ENCODE results near the gene ZBTB24. TPM values are rescaled to one million over a fixed set of nuclear protein-coding genes. Genes with fewer than 3 reads are reported as not detected.

ZBTB24 gene
- total RNA-seq (2022; extraction: Qiagen RNA extraction; ENCODE audit: low read depth): 3.1 to 5.2 TPM (median 4.5 TPM) in 5 replicates

DNA sequence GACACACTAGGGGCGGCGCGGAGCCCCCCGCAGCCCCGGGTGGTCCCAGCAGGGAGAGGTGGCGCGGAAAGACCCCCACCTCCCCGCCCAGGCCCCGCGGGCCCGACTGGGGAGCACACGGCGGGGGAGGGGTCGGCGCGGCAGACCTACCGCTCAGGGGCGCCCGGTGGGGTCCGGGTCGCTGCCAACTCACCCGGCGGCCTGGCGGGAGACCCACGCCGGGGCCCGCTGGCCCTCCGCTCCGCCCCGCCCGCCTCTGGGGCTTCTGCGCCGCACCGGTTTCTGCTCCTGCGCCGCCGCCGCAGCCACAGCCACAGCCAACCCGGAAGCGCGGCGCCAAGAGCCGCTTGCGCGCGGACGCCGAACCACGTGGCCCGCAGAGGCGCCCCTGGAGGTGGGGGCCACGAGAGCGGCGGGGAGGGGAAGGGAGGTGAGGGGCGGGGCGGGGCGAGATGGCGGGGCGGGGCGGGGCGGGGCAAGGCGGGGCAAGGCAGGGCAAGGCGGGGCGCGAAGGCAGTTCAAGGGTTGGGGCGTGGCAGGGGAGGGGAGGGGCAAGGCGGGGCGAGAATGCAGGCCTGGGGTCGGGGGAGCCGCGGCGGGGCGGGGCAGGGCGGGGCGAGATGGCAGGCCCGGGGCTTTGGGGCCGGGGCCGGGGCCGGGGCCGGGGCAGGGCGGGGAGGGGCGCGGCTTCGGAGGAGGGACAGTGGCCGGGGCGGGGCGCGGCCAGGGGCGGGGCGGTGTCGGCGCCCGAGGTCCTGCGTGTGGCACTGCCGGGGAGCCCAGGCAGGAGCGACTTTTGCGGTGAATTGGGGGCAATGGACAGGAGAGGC is at the start of gene ZBTB24:
TSS of gene ZBTB24 (minus strand) at position 315 of the 830 bp plus-strand sequence. CDS start 1,193 bp downstream, outside the sequence.

DNA sequence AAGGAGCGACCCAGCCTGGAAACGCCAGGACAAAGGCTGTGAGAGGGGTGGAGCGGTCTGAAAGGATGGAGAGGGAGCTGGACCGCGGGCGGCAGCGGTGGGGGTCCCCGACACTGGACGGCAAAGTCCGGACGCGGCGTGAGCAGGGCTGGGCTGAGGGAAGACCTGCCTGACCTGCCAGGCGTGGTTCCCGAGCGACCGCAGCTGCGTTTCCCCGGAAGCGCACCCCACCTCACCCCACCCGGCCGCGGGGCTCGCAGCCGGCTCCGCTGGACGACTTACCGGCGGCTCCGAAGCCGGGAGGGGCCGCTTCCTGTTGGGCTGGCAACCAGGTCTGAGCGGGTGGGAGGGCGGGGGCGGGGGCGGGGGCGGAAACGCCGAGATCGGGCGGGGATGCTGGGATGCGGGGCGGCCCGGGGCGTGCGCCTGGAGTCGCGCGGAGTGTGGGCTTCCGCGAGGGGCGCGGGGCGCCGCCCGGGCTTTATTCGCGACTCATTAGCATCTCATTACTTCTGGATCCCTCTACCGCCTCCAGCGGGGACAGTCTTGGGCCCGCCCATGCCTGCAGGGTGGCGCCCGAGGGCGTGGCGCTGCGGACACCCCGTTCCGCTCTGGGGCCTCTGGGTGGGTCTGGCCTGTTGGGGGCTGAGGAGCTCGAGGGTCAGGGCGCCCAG is 27.4 kb downstream of the ZBTB24 start, which contains the start of gene MICAL1:
TSS of gene MICAL1 (minus strand) at position 336 of the 674 bp plus-strand sequence. CDS start 1,576 bp downstream, outside the sequence.

DNA sequence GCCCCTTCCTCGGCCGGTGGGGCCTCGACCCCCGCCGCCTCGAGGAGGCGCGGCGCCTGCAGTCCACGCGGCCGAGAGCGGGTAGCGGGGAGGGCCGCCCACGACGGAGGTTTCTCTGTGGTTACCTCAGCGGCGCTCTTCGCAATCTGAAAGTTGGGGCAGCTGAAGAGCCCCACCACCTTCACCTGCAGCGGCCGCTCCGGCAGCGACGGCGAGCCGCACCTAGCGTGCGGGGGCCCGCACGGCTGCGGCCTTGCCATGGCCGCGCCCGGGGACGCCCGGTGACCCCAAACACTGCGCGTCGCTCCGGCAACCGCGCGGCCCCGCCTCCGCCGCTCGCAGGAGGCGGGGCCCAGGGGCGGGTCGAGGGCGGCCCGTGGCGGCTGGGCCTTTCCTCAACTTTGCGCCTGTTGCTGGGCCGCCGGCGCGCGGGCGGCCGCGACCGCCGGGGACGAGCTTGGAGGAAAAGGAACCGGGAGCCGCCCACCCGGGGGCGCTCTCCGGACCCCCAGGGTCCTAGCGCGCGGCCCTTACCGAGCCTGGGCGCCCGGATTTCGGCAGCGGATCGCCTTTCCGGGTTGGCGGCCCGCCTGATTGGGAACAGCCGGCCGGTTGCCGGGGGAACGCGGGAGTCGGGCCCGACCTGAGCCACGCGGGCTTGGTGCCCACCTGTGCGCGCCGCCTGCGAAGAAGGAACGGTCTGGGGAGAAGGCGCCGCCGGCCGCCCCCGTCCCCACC is 42.5 kb downstream of the ZBTB24 start, which contains the start of the genes PPIL6 and SMPD2:
TSS of gene PPIL6 (minus strand) at position 298 of the 738 bp plus-strand sequence. CDS start at position 260, 38 bp downstream.
TSS of gene SMPD2 (plus strand) at position 394 of the 738 bp plus-strand sequence. CDS start 398 bp downstream, outside the sequence.

Other genes with a start within 250 kb of the ZBTB24 start
- gene CD164, start 100.8 kb downstream of the ZBTB24 start, total RNA-seq (2022; extraction: Qiagen RNA extraction; ENCODE audit: low read depth): 87.4 to 116 TPM (median 108 TPM) in 5 replicates
- gene PPIL6, start 42.6 kb downstream of the ZBTB24 start, total RNA-seq (2022; extraction: Qiagen RNA extraction; ENCODE audit: low read depth): 1.5 to 3.1 TPM (median 2.6 TPM) in 5 replicates
- gene SMPD2, start 42.5 kb downstream of the ZBTB24 start, total RNA-seq (2022; extraction: Qiagen RNA extraction; ENCODE audit: low read depth): 13.7 to 15.2 TPM (median 14.3 TPM) in 5 replicates
- 8.5 to 14.4 TPM (median 11.2 TPM) in 5 replicates for gene MICAL1, start 27.4 kb downstream of the ZBTB24 start, total RNA-seq (2022; extraction: Qiagen RNA extraction; ENCODE audit: low read depth)
- gene AK9, start 208.0 kb upstream of the ZBTB24 start, total RNA-seq (2022; extraction: Qiagen RNA extraction; ENCODE audit: low read depth): 1.2 to 2.5 TPM (median 1.6 TPM) in 5 replicates
- gene FIG4, start 208.1 kb upstream of the ZBTB24 start, total RNA-seq (2022; extraction: Qiagen RNA extraction; ENCODE audit: low read depth): 2.7 to 4.8 TPM (median 4.2 TPM) in 5 replicates